Left renal pelvis (tissue), 4 donors: ENCODE measurements around the gene PLSCR4. TPM values are rescaled to one million over a fixed set of nuclear protein-coding genes. Genes with fewer than 3 reads are reported as not detected.
A peak's percentile ranks its signal among the peaks of the same experiment; 100 is the strongest.

Experiments
- DNase-seq, 4 donors: peaks; one replicate each; pipeline ENCODE4 v3.0.0-alpha.2; 2013; ENCODE audit warnings: low read depth in 4 of 4, low spot score in 3 of 4
- polyA plus RNA-seq, 4 donors: library from polyadenylated mRNA; unstranded; fragments of 120-200 nt; gene quantifications; one replicate each; pipeline ENCODE4 v1.2.1, GENCODE V29; 2013; ENCODE audit not compliant: insufficient read length in 4 of 4

The PLSCR4 gene
- polyA plus RNA-seq, 4 donors = 15.7 to 117 (median 26.2) TPM

GRCh38 chr3:146196789-146197188 is 54.1 kb downstream of the PLSCR4 start:
- no peak for DNase-seq

GRCh38 chr3:146195605-146196004 is 55.3 kb downstream of the PLSCR4 start:
- DNase-seq = no peak

DNA sequence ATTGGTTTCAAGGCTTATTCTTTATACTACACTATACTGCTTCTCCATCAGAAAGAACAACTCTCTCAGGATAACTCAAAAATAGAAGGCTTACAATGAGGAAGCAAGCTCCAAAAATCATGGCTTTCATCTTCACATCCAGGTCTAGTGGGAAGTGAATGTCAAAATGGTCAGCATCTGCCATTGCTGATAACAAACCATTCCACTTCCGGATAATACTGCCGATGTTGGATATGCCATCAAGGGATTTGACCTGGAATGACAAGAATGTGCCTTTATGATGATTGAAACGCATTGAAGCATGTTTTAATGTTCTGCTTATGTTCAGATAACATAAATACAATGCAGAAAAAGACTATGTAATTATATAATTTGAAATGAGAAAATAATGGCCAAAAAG is 55.9 kb downstream of the PLSCR4 start:
- DNase-seq = no peak

GRCh38 chr3:146191051-146191450 is 59.9 kb downstream of the PLSCR4 start:
- DNase-seq = no peak

GRCh38 chr3:146189519-146190173 is 61.3 kb downstream of the PLSCR4 start:
- DNase-seq = peak in 2 of 4 donors; percentile 29

DNA sequence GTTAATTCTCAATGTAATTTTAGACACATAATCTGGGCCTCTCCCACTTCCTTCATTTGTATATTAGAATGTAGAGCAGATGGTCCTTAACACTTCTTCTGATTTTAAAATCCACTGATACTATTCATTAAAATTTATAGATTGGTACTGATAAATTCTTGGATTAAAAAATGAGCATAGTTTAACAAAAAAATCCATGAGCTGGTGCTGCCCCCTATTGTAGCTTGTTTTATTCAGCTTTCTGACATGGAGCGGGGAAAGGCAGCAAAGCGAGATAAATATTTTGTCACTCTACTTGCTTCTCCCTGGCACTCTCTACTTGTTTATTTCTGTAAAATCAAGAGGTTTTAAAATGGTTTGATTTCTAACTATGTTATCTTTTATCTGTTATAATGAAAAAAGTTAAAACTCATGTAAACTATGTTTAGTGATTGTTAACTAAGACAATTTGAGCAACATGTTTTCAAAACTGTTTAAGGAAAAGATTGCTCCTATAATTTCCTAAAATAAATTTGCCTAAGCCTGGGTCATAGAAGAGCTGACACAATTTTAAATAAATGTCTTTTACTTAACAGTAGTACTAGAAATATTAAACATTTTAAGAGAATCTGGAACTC is 63.5 kb downstream of the PLSCR4 start:
- DNase-seq = peak in 1 of 4 donors; percentile 24

DNA sequence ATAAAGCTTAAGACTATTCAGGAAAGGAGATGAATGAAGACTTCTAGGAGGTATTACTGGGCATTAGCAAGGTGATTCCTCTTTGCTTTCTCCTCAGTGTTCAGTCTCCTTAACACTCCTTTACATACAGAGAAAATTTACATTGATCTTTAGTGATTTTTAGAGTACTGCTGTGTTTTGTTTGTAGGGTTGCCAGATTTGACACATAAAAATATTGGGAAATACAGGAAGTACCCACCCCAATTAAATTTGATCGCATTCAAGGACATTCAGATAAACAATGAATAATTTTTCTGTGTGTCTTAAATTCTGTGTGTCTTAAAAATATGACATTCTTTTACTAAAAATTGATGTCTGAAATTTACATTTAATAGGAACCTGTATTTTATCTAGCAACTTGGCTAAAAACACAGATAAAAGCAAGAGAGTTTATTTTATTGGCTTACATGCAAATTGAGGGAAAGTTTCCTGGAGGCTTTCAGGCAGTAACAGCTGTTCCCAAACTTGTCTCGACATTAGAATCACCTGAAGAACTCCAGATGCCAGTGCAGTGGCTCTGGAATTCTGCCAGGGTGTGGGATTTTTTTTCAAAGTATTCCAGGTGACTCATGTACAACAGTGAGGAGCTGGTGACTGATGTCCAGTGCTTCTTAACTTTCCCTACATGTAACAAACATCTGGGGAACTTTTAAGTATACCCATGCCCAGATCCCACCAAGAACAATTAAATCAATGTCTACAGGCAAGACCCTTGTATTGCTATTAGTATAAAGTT is 66.5 kb downstream of the PLSCR4 start:
- no peak for DNase-seq

DNA sequence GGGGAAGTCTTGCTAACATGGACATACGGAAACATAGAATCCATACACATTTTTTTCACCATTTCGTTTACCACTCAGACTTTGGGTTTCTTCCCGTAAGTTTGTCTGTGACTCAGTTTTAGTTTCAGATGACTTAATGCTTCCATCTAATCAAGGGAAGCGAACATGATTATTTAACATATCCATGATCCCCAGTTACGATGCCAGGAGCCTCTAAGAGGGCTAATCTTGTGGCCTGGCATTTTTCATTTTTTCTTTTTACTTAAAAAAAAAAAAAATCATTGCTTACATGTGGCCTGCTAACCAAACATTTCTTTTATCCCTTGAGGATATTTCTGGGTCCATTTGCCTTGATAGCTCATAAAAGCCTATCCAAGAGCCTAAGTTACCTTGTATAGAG is 69.7 kb downstream of the PLSCR4 start:
- no peak for DNase-seq

DNA sequence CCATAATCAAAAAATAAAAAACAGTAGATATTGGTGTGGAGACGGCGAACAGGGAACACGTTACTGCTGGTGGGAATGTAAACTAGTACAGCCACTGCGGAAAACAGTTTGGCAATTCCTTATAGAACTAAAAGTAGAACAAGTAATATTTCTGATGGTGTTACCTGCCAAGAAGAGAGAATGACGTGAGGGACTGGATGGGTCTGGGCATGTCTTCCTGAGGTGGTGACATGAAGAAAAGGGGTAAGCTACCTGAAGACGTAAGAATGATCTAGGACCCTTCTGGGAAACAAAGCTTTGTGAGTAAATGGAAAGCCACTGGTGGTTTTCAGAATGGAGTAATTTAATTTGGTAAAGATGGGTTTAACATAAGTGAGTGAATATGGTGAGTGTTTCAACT is 70.5 kb downstream of the PLSCR4 start:
- DNase-seq = no peak

- no peak for DNase-seq
Measured at GRCh38 chr3:146178006-146178689, 72.8 kb downstream of the PLSCR4 start.

DNA sequence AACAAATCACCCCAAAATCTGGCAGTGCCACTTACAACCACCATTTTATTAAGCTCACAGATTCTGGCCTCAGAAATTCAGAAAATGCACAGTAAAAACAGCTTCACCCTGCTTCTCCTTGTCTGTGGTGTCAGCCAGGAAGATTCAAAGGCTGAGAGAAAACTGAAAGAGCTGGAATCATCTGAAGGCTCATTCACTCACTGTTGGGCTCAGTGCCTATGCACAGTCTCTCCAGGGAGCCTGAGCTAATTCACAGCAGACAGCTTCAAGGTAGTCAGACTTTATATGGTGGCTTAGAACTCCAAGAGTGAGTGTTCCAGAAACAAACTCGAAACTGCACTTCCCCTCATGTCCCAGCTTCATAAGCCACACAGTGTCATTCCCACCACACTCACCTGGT is 73.4 kb downstream of the PLSCR4 start:
- DNase-seq = no peak

DNA sequence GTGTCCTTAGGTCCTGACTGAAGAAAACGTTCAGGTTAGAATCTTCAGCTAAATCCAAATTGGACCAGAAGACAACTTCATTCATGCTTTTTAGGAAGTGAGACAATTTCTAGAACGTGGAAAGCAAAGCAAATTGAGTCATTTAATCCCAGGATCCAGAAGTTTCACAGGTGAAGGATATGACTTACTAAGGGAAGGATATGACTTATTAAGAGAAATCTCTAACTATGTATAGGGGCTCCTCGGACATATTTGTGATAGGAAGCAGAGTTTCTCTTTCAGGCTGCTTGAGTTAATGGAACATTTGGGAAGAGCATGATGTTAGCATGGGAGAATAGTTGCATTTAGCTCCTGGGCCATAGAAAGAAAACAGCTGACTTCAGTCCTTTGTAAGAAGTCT is 73.8 kb downstream of the PLSCR4 start:
- no peak for DNase-seq

DNA sequence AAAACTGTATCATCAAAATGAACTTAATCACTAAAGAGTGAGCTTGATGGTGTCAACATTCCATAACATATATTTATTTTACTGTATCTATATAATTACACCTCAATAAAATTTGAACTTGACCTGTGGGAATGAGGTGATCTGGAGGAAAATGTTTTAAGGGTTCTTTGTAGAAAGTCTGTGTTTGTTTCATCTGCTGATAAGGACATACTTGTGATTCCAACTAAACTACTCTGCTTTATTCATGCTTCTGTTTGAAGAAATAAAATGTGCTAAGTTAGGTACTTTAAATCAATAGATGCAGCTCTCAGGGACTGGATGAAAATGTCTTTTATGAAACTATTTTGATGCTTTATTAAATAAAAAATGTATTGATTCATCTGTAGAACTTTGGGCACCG is 78.3 kb downstream of the PLSCR4 start:
- no peak for DNase-seq

- no peak for DNase-seq
Measured at GRCh38 chr3:146170591-146170990, 80.3 kb downstream of the PLSCR4 start.

DNA sequence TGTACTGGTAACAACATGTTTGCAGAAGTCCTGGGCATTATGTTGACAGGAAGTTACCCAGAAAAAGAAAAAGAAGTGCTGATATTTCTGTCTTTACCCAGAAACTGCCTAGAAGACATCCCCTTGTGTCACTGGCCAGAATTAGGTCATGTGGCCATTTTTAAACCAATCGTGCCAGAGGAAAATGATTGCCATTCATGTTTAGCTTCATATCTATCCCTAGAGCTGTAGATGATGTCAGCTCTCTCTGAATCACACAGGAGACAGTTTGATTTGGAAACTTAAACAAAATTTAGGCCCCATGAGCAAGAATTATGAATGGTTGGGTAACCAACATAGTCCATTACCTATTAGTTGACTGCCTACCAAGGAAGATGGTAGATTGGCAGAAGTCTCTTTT is 81.0 kb downstream of the PLSCR4 start:
- no peak for DNase-seq

DNA sequence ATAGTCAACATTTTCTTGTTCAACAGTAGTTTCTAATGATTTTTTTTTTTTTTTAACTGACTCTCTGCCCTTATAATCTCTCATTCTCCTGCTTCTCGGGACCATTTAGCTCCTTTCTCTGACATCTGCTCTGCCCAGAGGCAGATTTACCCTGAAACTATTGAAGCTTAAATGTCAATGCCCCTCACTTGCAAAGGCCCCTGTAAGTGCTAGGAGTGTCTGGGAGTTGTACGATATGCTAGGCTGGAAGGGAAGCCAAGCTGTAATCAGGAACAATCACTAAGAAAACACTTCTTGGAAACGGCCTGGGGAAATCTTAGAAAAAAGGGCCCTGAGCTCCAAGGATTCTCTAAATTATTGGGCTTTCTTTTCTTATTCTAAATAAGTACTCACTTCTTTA is 84.1 kb downstream of the PLSCR4 start:
- DNase-seq = no peak

- no peak for DNase-seq
Measured at GRCh38 chr3:146166415-146166821, 84.5 kb downstream of the PLSCR4 start.

- DNase-seq = no peak
Measured at GRCh38 chr3:146165877-146166276, 85.0 kb downstream of the PLSCR4 start.

- DNase-seq = no peak
Measured at GRCh38 chr3:146164971-146165769, 85.7 kb downstream of the PLSCR4 start.

- DNase-seq = no peak
Measured at GRCh38 chr3:146164506-146164905, 86.4 kb downstream of the PLSCR4 start.

DNA sequence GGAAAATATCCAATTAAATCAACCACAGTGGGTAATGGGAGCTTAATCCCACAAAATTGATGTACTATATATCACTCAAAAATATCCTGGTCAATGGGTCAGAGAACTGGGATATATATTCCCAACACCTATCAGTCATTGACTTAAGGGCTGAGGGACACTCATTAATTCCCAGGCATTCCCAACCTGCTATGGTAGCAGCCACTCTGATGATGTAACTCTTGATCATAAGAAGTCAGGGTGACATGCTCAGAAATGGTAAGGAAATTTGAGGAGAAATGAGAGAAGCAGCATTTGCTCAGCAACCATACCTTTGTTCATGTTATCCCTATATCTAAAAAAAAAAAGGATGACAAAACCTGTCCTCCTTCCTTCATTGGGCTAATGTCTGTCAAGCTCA is 86.8 kb downstream of the PLSCR4 start:
- DNase-seq = no peak
